ENCODE data around the gene C12orf42.

DNA sequence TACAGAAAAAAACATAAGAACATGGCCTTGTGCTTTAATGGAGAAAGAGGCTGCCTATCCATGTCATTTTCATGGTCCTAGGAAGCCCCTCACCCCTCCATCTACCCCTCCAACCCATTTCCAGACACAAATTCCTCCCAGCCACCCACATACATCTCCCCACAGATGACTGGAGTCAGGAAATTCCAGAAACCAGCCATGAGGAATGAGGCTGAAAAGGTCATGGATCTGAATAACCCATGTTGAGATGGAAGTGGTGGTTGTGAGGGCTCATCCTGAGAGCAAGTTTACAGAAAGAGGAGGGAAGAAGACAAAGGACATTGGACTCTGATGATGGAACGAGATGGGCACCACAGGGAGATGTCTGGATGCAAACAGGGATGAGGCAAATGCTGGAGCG, 23.9 kb upstream of the C12orf42 start:
- TF ChIP-seq CTCF (IDR thresholded peaks at IDR 0.05; ENCODE audit: insufficient read depth, low read length, poor library complexity, severe bottlenecking) (no peak), EZH2phosphoT487 (conservative IDR thresholded peaks at IDR 0.05; ENCODE audit: low read length) (no peak)
